ENCODE data around the gene ZNF628.

The ZNF628 gene

GRCh38 chr19:55465460-55466240 is 10.8 kb upstream of the ZNF628 start:
- no peak for DNase-seq (ENCODE audit: low read depth, low spot score)

GRCh38 chr19:55466241-55466614 is 10.2 kb upstream of the ZNF628 start:
- no peak for DNase-seq (ENCODE audit: low read depth, low spot score)

GRCh38 chr19:55467236-55468053 is 9.0 kb upstream of the ZNF628 start:
- peak; percentile 81 for DNase-seq (ENCODE audit: low read depth, low spot score)

GRCh38 chr19:55468054-55468393 is 8.4 kb upstream of the ZNF628 start:
- DNase-seq (ENCODE audit: low read depth, low spot score) = no peak

GRCh38 chr19:55471266-55471665 is 5.2 kb upstream of the ZNF628 start:
- DNase-seq (ENCODE audit: low read depth, low spot score) = no peak

GRCh38 chr19:55472463-55472862 is 4.0 kb upstream of the ZNF628 start:
- DNase-seq (ENCODE audit: low read depth, low spot score) = peak; percentile 78

GRCh38 chr19:55473225-55474012 is 3.0 kb upstream of the ZNF628 start:
- DNase-seq (ENCODE audit: low read depth, low spot score) = peak; percentile 60

- peak; percentile 97 for DNase-seq (ENCODE audit: low read depth, low spot score)
These were observed 1.9 kb upstream of the ZNF628 start for GRCh38 chr19:55474269-55475265.

- DNase-seq (ENCODE audit: low read depth, low spot score) = no peak
These were observed 1.5 kb downstream of the ZNF628 start for GRCh38 chr19:55477905-55478304.

GRCh38 chr19:55478364-55478763 is 1.9 kb downstream of the ZNF628 start:
- DNase-seq (ENCODE audit: low read depth, low spot score) = no peak

GRCh38 chr19:55479045-55479444 is 2.6 kb downstream of the ZNF628 start:
- no peak for DNase-seq (ENCODE audit: low read depth, low spot score)

- DNase-seq (ENCODE audit: low read depth, low spot score) = no peak
These were observed 3.2 kb downstream of the ZNF628 start for GRCh38 chr19:55479451-55480230.

- no peak for DNase-seq (ENCODE audit: low read depth, low spot score)
These were observed 4.9 kb downstream of the ZNF628 start for GRCh38 chr19:55481148-55481793.

- DNase-seq (ENCODE audit: low read depth, low spot score) = no peak
These were observed 5.4 kb downstream of the ZNF628 start for GRCh38 chr19:55481794-55482155.

- no peak for DNase-seq (ENCODE audit: low read depth, low spot score)
These were observed 5.9 kb downstream of the ZNF628 start for GRCh38 chr19:55482156-55482961.

- no peak for DNase-seq (ENCODE audit: low read depth, low spot score)
These were observed 6.7 kb downstream of the ZNF628 start for GRCh38 chr19:55482967-55483705.

- DNase-seq (ENCODE audit: low read depth, low spot score) = no peak
These were observed 7.5 kb downstream of the ZNF628 start for GRCh38 chr19:55483706-55484592.

Data from astrocyte of the hippocampus (primary cell).